Retinal pigment epithelial cell (primary cell): ENCODE measurements around the gene GALNT18.

Source experiments
- DNase-seq: peaks from one replicate; pipeline ENCODE4 v3.0.0-alpha.2; 2010; ENCODE audit warnings: low read depth
- H3K4me3 ChIP-seq: 2 replicates; pipeline ENCODE4 v1.5.1; 2011; ENCODE audit warnings: mild to moderate bottlenecking, low read length, control low read depth, moderate library complexity
- TF ChIP-seq, protein P1 (sequence below): conservative IDR thresholded peaks from 2 replicates; pipeline ENCODE4 v1.5.1; 2011; ENCODE audit warnings: low read depth, low read length, control low read depth, inconsistent platforms

Gene GALNT18

DNA sequence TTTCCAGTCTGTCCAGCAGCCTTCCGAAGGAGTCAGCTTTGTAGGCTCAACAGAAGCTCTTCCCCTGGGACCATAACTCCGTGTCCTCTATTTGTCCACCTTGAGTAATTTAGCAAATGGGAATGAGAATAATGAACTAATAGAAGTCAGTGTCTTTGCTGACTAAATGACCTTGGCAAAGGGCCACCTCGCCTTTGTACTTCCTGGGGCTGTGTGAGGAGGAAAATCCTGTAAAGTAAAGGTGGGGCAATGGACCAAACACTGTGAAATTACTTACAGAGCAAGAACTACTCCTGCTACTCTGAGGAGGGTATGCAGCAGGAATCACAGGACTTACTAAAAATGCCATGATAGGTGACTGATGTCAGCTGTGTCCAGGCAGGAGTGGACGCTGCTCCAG is 232.6 kb downstream of the GALNT18 start:
- H3K4me3 ChIP-seq, result no peak overlapping the region
- no peak for DNase-seq
- TF ChIP-seq, protein P1, sequence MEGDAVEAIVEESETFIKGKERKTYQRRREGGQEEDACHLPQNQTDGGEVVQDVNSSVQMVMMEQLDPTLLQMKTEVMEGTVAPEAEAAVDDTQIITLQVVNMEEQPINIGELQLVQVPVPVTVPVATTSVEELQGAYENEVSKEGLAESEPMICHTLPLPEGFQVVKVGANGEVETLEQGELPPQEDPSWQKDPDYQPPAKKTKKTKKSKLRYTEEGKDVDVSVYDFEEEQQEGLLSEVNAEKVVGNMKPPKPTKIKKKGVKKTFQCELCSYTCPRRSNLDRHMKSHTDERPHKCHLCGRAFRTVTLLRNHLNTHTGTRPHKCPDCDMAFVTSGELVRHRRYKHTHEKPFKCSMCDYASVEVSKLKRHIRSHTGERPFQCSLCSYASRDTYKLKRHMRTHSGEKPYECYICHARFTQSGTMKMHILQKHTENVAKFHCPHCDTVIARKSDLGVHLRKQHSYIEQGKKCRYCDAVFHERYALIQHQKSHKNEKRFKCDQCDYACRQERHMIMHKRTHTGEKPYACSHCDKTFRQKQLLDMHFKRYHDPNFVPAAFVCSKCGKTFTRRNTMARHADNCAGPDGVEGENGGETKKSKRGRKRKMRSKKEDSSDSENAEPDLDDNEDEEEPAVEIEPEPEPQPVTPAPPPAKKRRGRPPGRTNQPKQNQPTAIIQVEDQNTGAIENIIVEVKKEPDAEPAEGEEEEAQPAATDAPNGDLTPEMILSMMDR, result no peak

DNA sequence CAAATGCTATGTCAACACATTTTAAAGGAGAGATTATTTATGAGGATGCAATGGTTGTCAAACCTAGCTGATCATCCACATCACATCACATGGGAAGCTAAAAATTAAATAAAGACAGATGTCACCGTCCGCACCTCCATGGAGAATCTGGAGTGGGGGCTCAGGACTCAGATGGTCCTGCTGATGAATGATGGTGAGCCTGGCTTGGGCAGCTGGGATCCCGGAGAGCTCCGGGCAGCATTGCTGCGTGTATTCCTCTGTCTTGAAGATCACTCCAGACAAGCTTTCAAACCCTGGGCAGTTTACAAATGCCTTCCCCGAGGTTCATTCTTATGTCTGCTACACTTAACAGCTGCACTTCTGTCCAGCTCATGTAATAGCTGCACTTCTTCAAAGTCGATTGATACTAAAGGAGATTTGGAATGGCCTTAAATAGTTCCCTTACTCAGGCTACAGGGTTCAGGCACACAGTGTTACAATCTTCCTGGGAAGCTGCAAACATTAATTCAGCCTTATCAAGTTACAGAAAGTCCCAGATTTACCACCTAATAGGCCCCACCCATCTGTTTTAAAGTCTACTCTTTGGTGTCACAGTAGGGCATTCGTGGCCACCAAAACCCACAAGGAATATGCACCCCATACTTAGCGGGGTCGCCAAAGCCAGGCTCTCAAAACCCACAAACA is 234.0 kb downstream of the GALNT18 start:
- DNase-seq, result no peak
- TF ChIP-seq, protein P1, result no peak
- H3K4me3 ChIP-seq, result no peak overlapping the region

DNA sequence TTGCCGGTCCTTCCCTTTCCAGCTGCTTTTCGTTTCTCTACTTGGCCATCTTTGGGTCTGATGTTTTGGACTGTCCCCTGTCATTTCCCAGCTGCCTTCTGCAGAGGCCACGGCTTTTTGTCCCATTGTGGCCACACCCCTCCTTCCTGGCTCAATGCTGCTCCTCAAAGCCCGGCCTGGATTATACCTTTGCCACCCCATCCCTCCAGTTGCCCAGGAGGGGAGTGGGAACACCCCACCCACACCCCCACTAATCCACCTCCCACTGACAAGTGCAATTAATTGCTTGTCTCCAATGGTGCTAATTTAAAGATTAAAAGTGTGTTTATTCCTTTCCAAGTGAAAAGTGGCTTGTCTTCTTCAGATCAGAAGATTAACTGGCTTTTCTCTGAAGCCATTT is 234.6 kb downstream of the GALNT18 start:
- TF ChIP-seq, protein P1, result no peak
- DNase-seq, result no peak

GRCh38 chr11:11384829-11385228 is 237.0 kb downstream of the GALNT18 start:
- TF ChIP-seq, protein P1, result no peak
- DNase-seq, result no peak
- H3K4me3 ChIP-seq, result no peak overlapping the region

More for the DNA sequence above, 234.6 kb downstream of the GALNT18 start:
- no peak overlapping the region for H3K4me3 ChIP-seq

GRCh38 chr11:11383995-11384394 is 237.8 kb downstream of the GALNT18 start:
- no peak overlapping the region for H3K4me3 ChIP-seq
- DNase-seq, result no peak
- TF ChIP-seq, protein P1, result no peak

DNA sequence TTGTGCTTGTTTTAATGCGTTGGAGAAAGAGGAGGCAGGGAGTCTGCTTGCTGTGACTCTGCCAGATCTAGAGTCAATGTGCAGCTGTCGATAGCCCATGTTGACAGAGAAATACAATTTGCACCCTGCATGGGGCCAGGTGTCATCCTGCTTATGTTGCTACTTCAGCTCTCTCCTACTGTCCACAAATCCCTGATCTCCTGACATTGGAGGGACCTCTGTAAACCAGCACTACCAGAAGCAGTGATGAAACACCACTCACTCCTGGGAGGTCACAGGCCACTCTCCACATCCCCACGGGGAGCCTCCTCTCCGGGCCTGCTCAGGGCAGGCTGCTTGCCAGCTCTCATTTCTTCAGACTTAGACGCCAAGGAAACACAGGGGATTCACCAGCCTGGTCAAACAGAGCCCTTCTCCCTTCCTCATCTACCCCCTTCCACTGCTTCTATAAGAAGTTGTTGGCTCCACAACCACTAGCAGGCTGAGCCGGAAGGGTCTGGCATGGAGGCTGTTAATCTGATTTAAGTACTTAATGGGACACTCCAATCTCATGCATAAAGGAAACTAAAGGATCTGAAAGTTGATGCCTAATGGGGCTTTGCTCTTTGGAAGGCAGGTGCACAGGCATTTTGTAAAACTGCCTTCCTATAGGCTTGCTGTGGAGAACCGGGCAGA is 238.8 kb downstream of the GALNT18 start:
- H3K4me3 ChIP-seq, result no peak overlapping the region
- TF ChIP-seq, protein P1, result no peak
- no peak for DNase-seq
